ENCODE measurements around the gene RAB6B.

The RAB6B gene

GRCh38 chr3:133937061-133937686 is 41.5 kb upstream of the RAB6B start:
- H3K4me1 ChIP-seq (ENCODE audit: control insufficient read depth, insufficient read depth, low read length): no peaks in the 10 kb centered on the region; the same call in 1 of the 2 replicates
- no peak overlapping the region for H3K27ac ChIP-seq (ENCODE audit: extremely low read depth, low read depth, low read length)
- no peak overlapping the region for H3K4me3 ChIP-seq (ENCODE audit: low read depth, low read length)
- no peaks in the 10 kb centered on the region for H3K9me3 ChIP-seq (ENCODE audit: control insufficient read depth, insufficient read depth, low read depth, low read length)
- POLR2A ChIA-PET: no interaction called here
- TF ChIP-seq SP3 (tag by site-specific recombination; IDR thresholded peaks at IDR 0.05): no peak
- TF ChIP-seq ZNF843 (tag by site-specific recombination; IDR thresholded peaks at IDR 0.05): no peak
- no peak for TF ChIP-seq ZNF404 (tag by site-specific recombination; IDR thresholded peaks at IDR 0.05)
- TF ChIP-seq ZNF24 (tag by site-specific recombination; IDR thresholded peaks at IDR 0.05): no peak
- no peak for TF ChIP-seq MEIS1 (CRISPR knock-in tag; IDR thresholded peaks at IDR 0.05; ENCODE audit: borderline replicate concordance)
- TF ChIP-seq ZNF677 (tag by site-specific recombination; IDR thresholded peaks at IDR 0.05): no peak
- no peak for TF ChIP-seq ZBTB21 (tag by site-specific recombination; IDR thresholded peaks at IDR 0.05)
- no peak for TF ChIP-seq ZNF157 (tag by site-specific recombination; IDR thresholded peaks at IDR 0.05)
- no peak for TF ChIP-seq ZNF530 (tag by site-specific recombination; IDR thresholded peaks at IDR 0.05; ENCODE audit: low read depth)
- no peak for TF ChIP-seq ELK4 (IDR thresholded peaks at IDR 0.05; ENCODE audit: borderline replicate concordance, low read depth, low read length)
- no peak for TF ChIP-seq KLF9 (tag by site-specific recombination; IDR thresholded peaks at IDR 0.05; ENCODE audit: low read depth)
- no peak for TF ChIP-seq ZNF121 (tag by site-specific recombination; IDR thresholded peaks at IDR 0.05)
- no peak for TF ChIP-seq ZFHX2 (tag by site-specific recombination; conservative IDR thresholded peaks at IDR 0.05)
- no peak for TF ChIP-seq ZSCAN23 (tag by site-specific recombination; IDR thresholded peaks at IDR 0.05)
- no peak for TF ChIP-seq ZNF341 (tag by site-specific recombination; IDR thresholded peaks at IDR 0.05; ENCODE audit: low read depth)
- TF ChIP-seq ZNF596 (tag by site-specific recombination; IDR thresholded peaks at IDR 0.05): no peak
- TF ChIP-seq MYNN (tag by site-specific recombination; IDR thresholded peaks at IDR 0.05; ENCODE audit: borderline replicate concordance): no peak
- no peaks in the 10 kb centered on the region for H3K36me3 ChIP-seq (ENCODE audit: control insufficient read depth in 2 of 2, insufficient read depth in 1 of 2, low read length in 2 of 2)
- CTCF ChIA-PET: interaction anchor here (1.0 to 1.2 kb wide), 2 partner anchors 14 to 123 kb away, joined by 3 to 6 read pairs; no protein-coding TSS in a partner anchor

- ChIA-PET CTCF (interaction anchor here (1.0 kb wide), 2 partner anchors 124 to 276 kb away, joined by 3 read pairs; no protein-coding TSS in a partner anchor), POLR2A (no interaction called here)
- Histone ChIP-seq H3K4me1 (ENCODE audit: control insufficient read depth, insufficient read depth, low read length) (no peaks in the 10 kb centered on the region), H3K27ac (ENCODE audit: extremely low read depth, low read depth, low read length) (no peak overlapping the region), H3K9me3 (ENCODE audit: control insufficient read depth, insufficient read depth, low read depth, low read length) (no peaks in the 10 kb centered on the region), H3K36me3 (ENCODE audit: control insufficient read depth in 2 of 2, insufficient read depth in 1 of 2, low read length in 2 of 2) (no peaks in the 10 kb centered on the region), H3K4me3 (ENCODE audit: low read depth, low read length) (no peak overlapping the region)
- TF ChIP-seq ZNF701 (tag by site-specific recombination; IDR thresholded peaks at IDR 0.05): no peak
- no peak for TF ChIP-seq HIC1 (tag by site-specific recombination; IDR thresholded peaks at IDR 0.05)
- no peak for TF ChIP-seq ZBTB11 (tag by site-specific recombination; conservative IDR thresholded peaks at IDR 0.05; ENCODE audit: low read depth)
Observed at GRCh38 chr3:133935843-133936769, 40.4 kb upstream of the RAB6B start.

Measured in HEK293 (cell line).